ENCODE measurements around the gene STRIT1. TPM values are rescaled to one million over a fixed set of nuclear protein-coding genes. Genes with fewer than 3 reads are reported as not detected.
"Not testable (repeated sequence)": the region's sequence is repeated elsewhere in the genome, so short reads cannot be mapped to it uniquely, and the experiment has no call there.

STRIT1 gene
- total RNA-seq, 2 experiments from 2014 or later, result not detected

DNA sequence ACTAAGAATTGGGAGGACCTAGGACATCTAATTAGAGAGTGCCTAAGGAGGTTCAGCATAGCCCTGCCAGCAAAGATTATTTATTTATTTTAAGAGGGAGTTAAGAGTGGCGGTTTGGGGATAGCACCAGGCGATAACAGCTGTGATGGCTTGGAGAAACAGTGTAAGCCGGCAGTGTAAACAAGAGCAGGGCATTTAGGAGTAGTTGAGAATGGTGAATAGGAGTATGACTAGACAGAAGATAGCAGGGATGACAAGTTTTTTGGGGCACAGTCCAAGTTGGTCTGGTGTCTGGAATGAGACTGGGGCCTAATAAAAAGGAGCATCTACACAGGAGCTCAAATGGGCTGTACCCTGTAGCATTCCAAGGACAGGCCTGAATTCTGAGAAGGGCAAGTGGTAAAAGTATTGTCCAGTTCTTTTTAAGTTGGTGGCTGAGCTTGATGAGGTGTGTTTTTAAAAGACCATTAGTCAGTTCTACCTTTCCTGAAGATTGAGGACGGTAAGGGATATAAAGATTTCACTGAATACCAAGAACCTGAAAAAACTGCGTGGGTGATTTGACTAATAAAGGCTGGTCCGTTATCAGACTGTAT lies 18.2 kb downstream of the STRIT1 start:
- POLR2A ChIA-PET, result not testable (repeated sequence)

DNA sequence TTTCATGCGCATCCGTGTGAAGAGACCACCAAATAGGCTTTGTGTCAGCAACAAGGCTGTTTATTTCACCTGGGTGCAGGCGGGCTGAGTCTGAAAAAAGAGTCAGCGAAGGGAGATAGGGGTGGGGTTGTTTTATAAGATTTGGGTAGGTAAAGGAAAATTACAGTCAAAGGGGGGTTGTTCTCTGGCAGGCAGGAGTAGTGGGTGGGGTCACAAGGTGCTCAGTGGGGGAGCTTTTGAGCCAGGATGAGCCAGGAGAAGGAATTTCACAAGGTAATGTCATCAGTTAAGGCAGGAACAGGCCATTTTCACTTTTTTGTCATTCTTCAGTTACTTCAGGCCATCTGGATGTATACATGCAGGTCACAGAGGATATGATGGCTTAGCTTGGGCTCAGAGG lies 19.0 kb downstream of the STRIT1 start:
- CTCF ChIA-PET, POLR2A ChIA-PET: not testable (repeated sequence)

More for the DNA sequence above, 18.2 kb downstream of the STRIT1 start:
- CTCF ChIA-PET, result not testable (repeated sequence)

- ChIA-PET CTCF (no interaction called here), POLR2A (no interaction called here)
Observed at GRCh38 chr3:155271343-155271613, 22.2 kb downstream of the STRIT1 start.

- POLR2A ChIA-PET, result no interaction called here
- CTCF ChIA-PET, result no interaction called here
Observed at GRCh38 chr3:155270485-155271342, 22.8 kb downstream of the STRIT1 start.

GRCh38 chr3:155270063-155270462 lies 23.4 kb downstream of the STRIT1 start:
- POLR2A ChIA-PET, result no interaction called here
- CTCF ChIA-PET, result no interaction called here

DNA sequence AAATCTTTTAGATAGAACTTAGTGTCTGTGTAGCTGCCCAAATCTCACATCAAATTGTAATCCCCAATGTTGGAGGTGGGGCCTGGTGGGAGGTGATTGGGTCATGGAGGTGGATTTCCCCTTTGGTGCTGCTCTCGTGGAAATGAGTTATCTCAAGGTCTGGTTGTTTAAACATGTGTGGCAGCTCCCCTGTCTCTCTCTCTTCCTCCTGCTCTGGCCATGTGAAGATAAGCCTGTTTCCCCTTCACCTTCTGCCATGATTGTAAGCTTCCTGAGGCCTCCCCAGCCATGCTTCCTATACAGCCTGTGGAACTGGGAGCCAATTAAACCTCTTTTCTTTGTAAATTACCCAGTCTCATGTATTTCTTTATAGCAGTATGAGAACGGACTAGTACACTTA lies 30.6 kb downstream of the STRIT1 start:
- CTCF ChIA-PET, POLR2A ChIA-PET: not testable (repeated sequence)

DNA sequence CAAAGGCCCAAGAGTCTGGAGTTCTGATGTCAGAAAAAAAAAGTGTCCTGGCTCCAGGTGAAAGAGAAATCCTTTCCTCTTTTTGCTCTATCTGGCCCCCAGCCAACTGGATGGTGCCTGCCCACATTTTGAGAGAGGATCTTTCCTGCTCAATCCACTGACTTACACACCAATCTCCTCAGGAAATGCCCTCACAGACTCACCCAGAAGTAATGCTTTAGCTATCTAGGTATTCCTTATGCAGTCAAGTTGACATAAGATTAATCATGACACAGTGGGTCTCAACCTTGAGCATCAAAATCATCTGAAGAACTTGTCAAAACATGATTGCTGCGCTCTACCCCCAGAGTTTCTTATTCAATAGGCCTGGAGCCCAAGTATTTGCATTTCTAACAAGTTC lies 31.2 kb downstream of the STRIT1 start:
- ChIA-PET POLR2A (no interaction called here), CTCF (no interaction called here)

GRCh38 chr3:155254445-155254844 lies 39.0 kb downstream of the STRIT1 start:
- ChIA-PET POLR2A (no interaction called here), CTCF (no interaction called here)

GRCh38 chr3:155252535-155252934 lies 40.9 kb downstream of the STRIT1 start:
- POLR2A ChIA-PET, result no interaction called here
- CTCF ChIA-PET, result no interaction called here

GRCh38 chr3:155252021-155252420 lies 41.5 kb downstream of the STRIT1 start:
- POLR2A ChIA-PET, result no interaction called here
- CTCF ChIA-PET, result no interaction called here

GRCh38 chr3:155248531-155249187 lies 44.8 kb downstream of the STRIT1 start:
- ChIA-PET CTCF (no interaction called here), POLR2A (no interaction called here)

DNA sequence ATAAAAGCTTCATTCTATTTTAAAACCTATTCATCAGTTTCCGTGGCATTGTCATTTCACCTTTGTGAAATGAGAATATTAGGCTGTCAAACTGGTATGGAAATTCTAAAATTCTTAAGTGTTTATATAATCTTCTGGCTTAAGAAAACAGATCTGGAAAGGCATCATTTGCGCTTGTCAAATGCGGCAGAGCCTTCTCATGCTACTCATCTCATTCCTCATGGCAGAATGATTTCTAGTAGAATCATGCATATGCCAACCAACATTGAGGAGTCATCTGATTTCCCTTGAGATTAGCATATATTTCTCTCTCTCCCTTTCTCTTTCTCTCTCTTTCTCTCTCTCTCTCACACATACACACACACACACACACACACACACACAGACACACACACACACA lies 48.8 kb downstream of the STRIT1 start:
- ChIA-PET CTCF (no interaction called here), POLR2A (no interaction called here)

DNA sequence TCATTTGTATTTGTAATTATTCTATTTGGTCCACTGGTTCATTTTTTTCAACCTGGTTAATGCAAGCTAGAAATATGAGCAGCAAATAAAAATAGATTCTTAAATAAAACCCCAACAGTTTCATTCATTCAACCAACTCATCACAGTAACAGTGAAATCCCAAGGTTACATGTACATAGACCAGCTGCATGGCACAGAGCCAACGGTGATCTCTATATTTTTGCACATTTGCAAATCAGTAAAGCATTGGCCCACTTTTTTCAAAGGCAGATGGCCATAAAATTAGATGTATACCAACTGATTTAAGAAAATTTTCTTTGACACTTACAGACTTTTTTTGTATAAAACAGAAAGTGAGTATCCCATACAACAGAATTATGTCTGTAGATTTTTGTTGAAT lies 49.3 kb downstream of the STRIT1 start:
- ChIA-PET CTCF (no interaction called here), POLR2A (no interaction called here)

GRCh38 chr3:155243512-155243921 lies 50.0 kb downstream of the STRIT1 start:
- ChIA-PET POLR2A (no interaction called here), CTCF (no interaction called here)

GRCh38 chr3:155242342-155242741 lies 51.1 kb downstream of the STRIT1 start:
- ChIA-PET POLR2A (no interaction called here), CTCF (no interaction called here)

GRCh38 chr3:155241579-155241978 lies 51.9 kb downstream of the STRIT1 start:
- CTCF ChIA-PET, result no interaction called here
- POLR2A ChIA-PET, result no interaction called here

Other genes starting within 250 kb of the STRIT1 start
- not detected for gene MME, start 213.4 kb downstream of the STRIT1 start, total RNA-seq

Measured in activated CD8-positive, alpha-beta memory T cell treated with anti-CD3 and anti-CD28 coated beads for 36 hours (primary cell).